Measurements from ENCODE around the gene EXTL2. TPM values are rescaled to one million over a fixed set of nuclear protein-coding genes. Genes with fewer than 3 reads are reported as not detected.

The EXTL2 gene
- polyA plus RNA-seq, 2 of the 4 experiments (the other 2 are of a cell fraction) = 9.4 to 22.4 TPM

DNA sequence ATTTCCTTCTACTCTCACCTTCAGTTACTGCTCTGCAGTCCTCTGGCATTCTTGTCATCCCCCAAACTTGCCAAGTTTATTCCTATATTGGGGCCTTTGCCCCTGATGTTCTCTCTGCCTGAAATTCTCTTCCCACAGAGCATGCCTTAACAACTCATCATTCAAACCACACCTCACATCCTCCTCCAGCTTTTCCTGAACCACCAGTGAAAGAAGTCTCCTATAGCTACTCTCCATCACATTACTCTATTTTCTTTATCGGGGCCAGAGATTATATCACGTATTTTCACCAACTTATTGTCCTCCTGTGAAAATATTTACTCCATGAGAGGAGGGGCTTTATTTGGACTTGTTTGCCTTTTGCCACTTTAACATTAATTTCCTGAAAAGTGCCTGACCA lies 32.1 kb downstream of the EXTL2 start:
- ChIA-PET CTCF (interaction anchor here (1.6 to 11.7 kb wide), 3 partner anchors 141 to 403 kb away, joined by 3 to 138 read pairs (median 9); no protein-coding TSS in a partner anchor), POLR2A (no interaction called here)
- ATAC-seq (no peak), DNase-seq (ENCODE audit: low read depth in 1 of 2, low spot score in 1 of 2) (no peak), FAIRE-seq (no peak)
- Histone ChIP-seq H3K4me2 (no peak overlapping the region), H3K4me3 (no peak overlapping the region), H3K9me3 (no peaks in the 10 kb centered on the region), H3K4me1 (0 out of 3 replicates have a peak, but pooled peaks cover 3% of the 10 kb centered on the region), H3K27ac (no peak overlapping the region)
- TF ChIP-seq, protein P1, sequence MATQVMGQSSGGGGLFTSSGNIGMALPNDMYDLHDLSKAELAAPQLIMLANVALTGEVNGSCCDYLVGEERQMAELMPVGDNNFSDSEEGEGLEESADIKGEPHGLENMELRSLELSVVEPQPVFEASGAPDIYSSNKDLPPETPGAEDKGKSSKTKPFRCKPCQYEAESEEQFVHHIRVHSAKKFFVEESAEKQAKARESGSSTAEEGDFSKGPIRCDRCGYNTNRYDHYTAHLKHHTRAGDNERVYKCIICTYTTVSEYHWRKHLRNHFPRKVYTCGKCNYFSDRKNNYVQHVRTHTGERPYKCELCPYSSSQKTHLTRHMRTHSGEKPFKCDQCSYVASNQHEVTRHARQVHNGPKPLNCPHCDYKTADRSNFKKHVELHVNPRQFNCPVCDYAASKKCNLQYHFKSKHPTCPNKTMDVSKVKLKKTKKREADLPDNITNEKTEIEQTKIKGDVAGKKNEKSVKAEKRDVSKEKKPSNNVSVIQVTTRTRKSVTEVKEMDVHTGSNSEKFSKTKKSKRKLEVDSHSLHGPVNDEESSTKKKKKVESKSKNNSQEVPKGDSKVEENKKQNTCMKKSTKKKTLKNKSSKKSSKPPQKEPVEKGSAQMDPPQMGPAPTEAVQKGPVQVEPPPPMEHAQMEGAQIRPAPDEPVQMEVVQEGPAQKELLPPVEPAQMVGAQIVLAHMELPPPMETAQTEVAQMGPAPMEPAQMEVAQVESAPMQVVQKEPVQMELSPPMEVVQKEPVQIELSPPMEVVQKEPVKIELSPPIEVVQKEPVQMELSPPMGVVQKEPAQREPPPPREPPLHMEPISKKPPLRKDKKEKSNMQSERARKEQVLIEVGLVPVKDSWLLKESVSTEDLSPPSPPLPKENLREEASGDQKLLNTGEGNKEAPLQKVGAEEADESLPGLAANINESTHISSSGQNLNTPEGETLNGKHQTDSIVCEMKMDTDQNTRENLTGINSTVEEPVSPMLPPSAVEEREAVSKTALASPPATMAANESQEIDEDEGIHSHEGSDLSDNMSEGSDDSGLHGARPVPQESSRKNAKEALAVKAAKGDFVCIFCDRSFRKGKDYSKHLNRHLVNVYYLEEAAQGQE (IDR thresholded peaks at IDR 0.05) = no peak
- TF ChIP-seq ESRRA (IDR thresholded peaks at IDR 0.05; ENCODE audit: borderline replicate concordance, low read length) (no peak), ZSCAN20 (CRISPR knock-in tag; IDR thresholded peaks at IDR 0.05) (no peak), POLR2A (IDR thresholded peaks at IDR 0.05; ENCODE audit: low read length) (no peak), TP53 (CRISPR knock-in tag; IDR thresholded peaks at IDR 0.05) (no peak), MAFK (IDR thresholded peaks at IDR 0.05; ENCODE audit: partially characterized antibody) (no peak), CBX2 (IDR thresholded peaks at IDR 0.05; ENCODE audit: borderline replicate concordance, low read depth) (no peak)
- 79% methylated on average over 2 of the region's 2 CpGs for WGBS (ENCODE audit: missing lambda C conversion rate)

- Histone ChIP-seq H3K9me3 (no peaks in the 10 kb centered on the region), H3K4me1 (0 out of 3 replicates have a peak, but pooled peaks cover 3% of the 10 kb centered on the region), H3K4me3 (no peak overlapping the region), H3K27ac (no peak overlapping the region), H3K4me2 (no peak overlapping the region)
- TF ChIP-seq SMC3 (IDR thresholded peaks at IDR 0.05) (no peak), NFE2L2 (conservative IDR thresholded peaks at IDR 0.05; ENCODE audit: low read length) (no peak), HMGXB4 (CRISPR knock-in tag; IDR thresholded peaks at IDR 0.05; ENCODE audit: borderline replicate concordance) (no peak), RFX5 (IDR thresholded peaks at IDR 0.05) (no peak), ZNF302 (CRISPR knock-in tag; IDR thresholded peaks at IDR 0.05) (no peak), HEYL (CRISPR knock-in tag; IDR thresholded peaks at IDR 0.05) (no peak), CBX2 (IDR thresholded peaks at IDR 0.05; ENCODE audit: borderline replicate concordance, low read depth) (no peak), RNF2 (IDR thresholded peaks at IDR 0.05; ENCODE audit: borderline replicate concordance, low read depth) (no peak), CHD4 (IDR thresholded peaks at IDR 0.05; ENCODE audit: borderline replicate concordance) (no peak), EHMT2 (IDR thresholded peaks at IDR 0.05; ENCODE audit: low read depth) (no peak)
- TF ChIP-seq, protein P2, sequence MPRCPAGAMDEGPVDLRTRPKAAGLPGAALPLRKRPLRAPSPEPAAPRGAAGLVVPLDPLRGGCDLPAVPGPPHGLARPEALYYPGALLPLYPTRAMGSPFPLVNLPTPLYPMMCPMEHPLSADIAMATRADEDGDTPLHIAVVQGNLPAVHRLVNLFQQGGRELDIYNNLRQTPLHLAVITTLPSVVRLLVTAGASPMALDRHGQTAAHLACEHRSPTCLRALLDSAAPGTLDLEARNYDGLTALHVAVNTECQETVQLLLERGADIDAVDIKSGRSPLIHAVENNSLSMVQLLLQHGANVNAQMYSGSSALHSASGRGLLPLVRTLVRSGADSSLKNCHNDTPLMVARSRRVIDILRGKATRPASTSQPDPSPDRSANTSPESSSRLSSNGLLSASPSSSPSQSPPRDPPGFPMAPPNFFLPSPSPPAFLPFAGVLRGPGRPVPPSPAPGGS (IDR thresholded peaks at IDR 0.05) = no peak
- TF ChIP-seq, protein P3, sequence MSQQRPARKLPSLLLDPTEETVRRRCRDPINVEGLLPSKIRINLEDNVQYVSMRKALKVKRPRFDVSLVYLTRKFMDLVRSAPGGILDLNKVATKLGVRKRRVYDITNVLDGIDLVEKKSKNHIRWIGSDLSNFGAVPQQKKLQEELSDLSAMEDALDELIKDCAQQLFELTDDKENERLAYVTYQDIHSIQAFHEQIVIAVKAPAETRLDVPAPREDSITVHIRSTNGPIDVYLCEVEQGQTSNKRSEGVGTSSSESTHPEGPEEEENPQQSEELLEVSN (IDR thresholded peaks at IDR 0.05; ENCODE audit: borderline replicate concordance, low read depth) = no peak
- ChIA-PET POLR2A (no interaction called here), CTCF (no interaction called here)
- 72% methylated on average over 1 of the region's 1 CpG for WGBS (ENCODE audit: missing lambda C conversion rate)
- ATAC-seq (no peak), FAIRE-seq (no peak), DNase-seq (ENCODE audit: low read depth in 1 of 2, low spot score in 1 of 2) (no peak)
Observed at GRCh38 chr1:100861379-100861778, 33.3 kb downstream of the EXTL2 start.
